Adipose tissue (tissue), 3 donors: ENCODE results near the gene NET1. TPM values are rescaled to one million over a fixed set of nuclear protein-coding genes. Genes with fewer than 3 reads are reported as not detected.
"Not testable (repeated sequence)": the region's sequence is repeated elsewhere in the genome, so short reads cannot be mapped to it uniquely, and the experiment has no call there.

Experiments used
- H3K27ac ChIP-seq: one replicate; pipeline ENCODE4 v1.5.1; 2013; ENCODE audit warnings: low read depth, low read length
- WGBS, 3 donors: extraction: QIAGEN DNeasy Blood & Tissue Kit; methylation state at CpG; one replicate each; pipeline ENCODE4 v1.1.7; 2013; 5-methylcytosine and 5-hydroxymethylcytosine counted together
- polyA plus RNA-seq, 3 donors: library from polyadenylated mRNA; stranded (reverse); fragments of 200-250 nt; gene quantifications; one replicate each; pipeline ENCODE4 v1.2.3, GENCODE V29; 2013
- donor health status: healthy with polysubstance abuse.
- donor health status: Bipolar disorder and iron deficiency.
- donor health status: healthy.

The NET1 gene
- polyA plus RNA-seq, 3 donors: 32.4 to 96.2 (median 38.6) TPM

- 78 to 85% (median 79%) methylated on average over 3 of the region's 3 CpGs for WGBS, 3 donors
- no peak overlapping the region for H3K27ac ChIP-seq
These were observed 45.4 kb downstream of the NET1 start for GRCh38 chr10:5457741-5458140.

DNA sequence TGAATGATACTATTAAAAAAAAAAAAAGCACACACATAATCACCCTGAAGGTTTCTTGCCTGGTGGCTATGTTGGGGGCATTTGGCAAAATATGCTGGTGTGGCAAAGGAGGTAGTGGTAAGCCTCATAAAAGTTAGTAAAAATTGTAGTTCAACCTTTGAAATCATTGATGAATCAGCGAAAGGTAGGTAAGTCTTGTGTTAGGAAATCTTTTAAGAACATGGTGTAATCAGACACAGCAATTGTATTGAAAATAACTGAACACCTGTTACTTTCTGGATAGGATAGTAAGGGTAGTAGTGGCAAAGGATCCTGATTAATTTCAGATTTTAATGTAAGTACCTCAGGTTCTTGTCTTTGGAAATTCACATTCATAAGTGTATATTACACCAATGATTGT is 46.1 kb downstream of the NET1 start:
- WGBS, 3 donors: 89 to 100% (median 97%) methylated on average over 1 of the region's 1 CpG

DNA sequence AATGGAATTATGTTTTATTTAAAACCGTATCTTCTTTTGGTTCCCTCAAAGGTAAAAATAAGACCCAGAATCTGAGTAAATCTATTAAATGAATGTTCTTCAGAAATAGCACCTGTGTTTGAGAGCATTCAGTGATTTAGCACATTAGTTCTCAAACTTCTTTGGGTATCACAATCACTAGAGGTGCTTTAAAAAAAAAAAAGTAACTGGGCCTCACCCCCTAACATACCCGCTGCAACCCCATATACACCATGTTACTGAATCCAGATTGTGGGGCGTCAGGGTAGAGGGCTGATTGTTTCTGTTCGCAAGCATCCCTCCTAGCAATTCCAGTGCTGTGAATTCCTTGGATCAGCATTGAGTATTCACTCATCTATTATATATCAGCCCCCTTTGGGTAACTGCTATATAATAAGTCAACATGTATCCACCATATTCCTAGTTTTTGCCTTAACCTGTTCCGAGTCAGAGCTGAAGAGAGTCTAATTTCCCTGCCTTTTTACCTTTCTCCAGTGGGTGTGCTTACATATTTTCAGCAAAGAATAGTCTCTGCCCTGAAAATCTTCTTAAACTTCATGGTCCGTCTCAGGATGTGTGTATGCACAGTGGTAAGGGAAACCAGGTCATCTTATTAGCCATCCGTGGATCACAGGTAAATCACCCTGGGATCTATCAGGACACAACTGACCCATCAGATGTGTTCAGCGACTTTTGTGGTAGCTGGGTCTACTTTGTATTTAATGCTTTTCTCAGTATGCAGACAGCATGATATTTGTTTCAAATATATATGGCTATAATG is 46.8 kb downstream of the NET1 start:
- WGBS, 3 donors: 88 to 96% (median 96%) methylated on average over 8 of the region's 8 CpGs
- no peak overlapping the region for H3K27ac ChIP-seq

More for the DNA sequence above, 46.1 kb downstream of the NET1 start:
- no peak overlapping the region for H3K27ac ChIP-seq

DNA sequence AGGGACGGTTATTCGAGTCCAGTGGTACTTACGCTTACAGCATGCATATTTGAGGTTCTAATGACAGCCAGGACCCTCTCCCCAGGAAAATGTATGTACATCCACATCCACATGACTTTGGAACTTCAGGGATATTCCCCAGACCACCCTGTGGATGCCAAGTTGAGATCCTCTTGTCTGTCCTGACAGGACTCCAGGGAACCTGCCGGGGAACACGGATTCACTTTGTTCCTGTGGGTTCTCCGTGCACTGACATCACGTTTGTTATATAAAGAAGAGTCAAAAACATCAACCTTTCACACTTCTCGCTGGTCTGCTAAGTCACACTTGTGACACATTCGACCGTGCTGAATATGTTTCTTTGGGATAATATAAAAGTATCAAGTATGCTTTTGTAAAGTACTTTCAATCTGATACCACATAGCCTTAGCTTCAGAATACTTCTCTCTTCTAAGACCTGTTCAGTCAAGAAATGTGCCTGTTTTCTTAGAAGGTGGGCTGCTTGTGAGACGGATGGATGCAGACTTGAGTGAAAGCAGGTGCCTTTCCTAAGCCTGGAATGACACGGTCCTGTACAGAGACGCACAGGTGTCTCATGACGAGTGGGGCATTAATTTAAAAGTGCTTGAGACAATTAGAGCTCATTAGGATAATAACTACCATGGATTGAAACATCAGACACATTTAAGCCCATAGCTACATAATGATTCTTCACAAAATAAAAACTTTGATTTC is 48.3 kb downstream of the NET1 start:
- no peak overlapping the region for H3K27ac ChIP-seq
- WGBS, 3 donors: 85 to 92% (median 88%) methylated on average over 14 of the region's 14 CpGs

- 76 to 81% (median 80%) methylated on average over 4 of the region's 4 CpGs for WGBS, 3 donors
- no peak overlapping the region for H3K27ac ChIP-seq
These were observed 48.8 kb downstream of the NET1 start for GRCh38 chr10:5461203-5461588.

GRCh38 chr10:5461914-5462840 is 49.8 kb downstream of the NET1 start:
- no peak overlapping the region for H3K27ac ChIP-seq
- 46 to 65% (median 49%) methylated on average over 17 of the region's 17 CpGs for WGBS, 3 donors

DNA sequence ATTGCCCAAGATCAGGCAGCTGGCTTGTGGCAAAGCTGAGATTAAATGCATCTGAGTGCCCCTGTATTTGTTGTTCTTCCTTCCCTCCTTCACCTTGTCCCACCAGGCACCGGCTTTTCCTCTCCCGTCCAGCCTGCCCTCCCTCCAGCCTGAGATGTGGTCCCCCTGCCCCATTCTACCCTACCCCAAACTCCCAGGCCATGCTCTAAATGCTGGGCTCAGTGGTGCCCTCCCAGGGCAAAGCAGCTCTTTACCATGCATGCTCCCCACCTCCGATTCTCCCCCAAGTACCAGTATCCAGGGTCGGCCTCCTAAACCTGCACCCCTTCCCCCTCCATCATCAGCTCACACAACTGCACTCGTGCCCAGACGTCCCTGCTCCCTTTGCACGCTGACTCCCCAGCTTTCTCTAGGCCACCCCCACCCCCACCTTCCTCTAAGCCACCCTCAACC is 50.5 kb downstream of the NET1 start:
- no peak overlapping the region for H3K27ac ChIP-seq
- WGBS, 3 donors: 87 to 95% (median 90%) methylated on average over 6 to 7 of the region's 7 CpGs

- WGBS, 3 donors: 63 to 74% (median 68%) methylated on average over 5 of the region's 5 CpGs
- H3K27ac ChIP-seq: no peak overlapping the region
These were observed 52.2 kb downstream of the NET1 start for GRCh38 chr10:5464546-5464945.

DNA sequence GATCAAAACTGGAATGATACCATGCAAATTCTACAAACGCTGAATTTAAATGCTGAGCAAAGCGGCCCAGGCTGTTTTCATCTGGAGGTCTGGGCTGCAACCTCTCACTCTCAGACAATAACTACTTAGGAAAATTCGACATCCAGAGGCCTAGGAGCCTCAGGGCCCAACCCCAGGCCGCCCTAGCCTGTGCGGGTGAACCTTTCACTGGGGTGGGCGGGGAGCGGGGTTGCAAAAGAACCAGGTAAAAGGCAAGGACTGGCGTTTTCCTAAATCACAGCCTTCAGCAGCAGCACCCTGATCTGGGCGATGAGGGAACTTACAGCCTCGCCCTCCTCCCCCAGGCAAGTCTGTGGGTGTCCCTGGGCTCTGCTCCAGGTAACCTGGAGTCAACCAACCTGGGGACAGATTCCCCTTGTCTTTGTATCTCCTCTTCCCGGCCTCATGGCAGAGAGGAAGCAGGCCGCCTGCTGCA is 53.7 kb downstream of the NET1 start:
- no peak overlapping the region for H3K27ac ChIP-seq
- WGBS, 3 donors: 69 to 72% (median 70%) methylated on average over 12 of the region's 12 CpGs

DNA sequence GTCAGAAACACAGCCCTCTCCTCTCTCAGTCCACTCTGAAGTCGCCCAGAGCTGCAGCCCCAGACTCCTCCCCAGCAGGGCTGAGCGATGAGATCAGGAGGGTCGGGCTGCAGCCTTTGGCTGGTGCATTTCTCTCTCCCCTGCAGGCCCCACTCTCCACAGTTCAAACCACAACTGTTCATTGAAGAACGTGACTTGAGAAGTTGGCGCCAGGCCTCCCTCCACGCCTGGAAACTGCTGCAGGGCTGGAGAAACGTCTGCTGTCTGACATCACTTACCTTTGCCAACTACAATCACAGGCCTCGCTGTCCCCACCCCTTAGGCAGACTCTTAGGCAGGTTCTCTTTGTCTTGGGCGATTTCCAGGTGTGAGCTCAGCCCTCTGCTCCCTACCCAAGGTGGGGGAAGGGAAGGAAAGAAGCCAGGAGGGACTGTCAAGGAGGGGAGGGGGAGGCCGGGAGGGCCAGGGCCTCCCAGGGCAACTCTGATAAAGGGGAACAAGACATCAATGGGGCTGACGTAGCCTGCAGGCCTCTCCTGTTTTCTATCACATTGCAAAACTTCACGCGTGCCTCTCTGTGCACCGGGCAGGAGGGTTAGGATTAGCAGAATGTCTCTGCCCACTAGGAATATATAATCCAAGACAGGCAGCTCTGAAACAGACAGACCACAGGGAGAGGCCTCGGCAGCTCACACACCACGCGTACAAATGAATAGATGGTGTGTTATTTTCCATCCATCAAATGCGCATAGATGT is 54.3 kb downstream of the NET1 start:
- 40 to 60% (median 55%) methylated on average over 18 of the region's 18 CpGs for WGBS, 3 donors
- no peak overlapping the region for H3K27ac ChIP-seq

GRCh38 chr10:5467207-5467535 is 54.8 kb downstream of the NET1 start:
- WGBS, 3 donors: 78 to 82% (median 80%) methylated on average over 8 of the region's 8 CpGs
- H3K27ac ChIP-seq: no peak overlapping the region

DNA sequence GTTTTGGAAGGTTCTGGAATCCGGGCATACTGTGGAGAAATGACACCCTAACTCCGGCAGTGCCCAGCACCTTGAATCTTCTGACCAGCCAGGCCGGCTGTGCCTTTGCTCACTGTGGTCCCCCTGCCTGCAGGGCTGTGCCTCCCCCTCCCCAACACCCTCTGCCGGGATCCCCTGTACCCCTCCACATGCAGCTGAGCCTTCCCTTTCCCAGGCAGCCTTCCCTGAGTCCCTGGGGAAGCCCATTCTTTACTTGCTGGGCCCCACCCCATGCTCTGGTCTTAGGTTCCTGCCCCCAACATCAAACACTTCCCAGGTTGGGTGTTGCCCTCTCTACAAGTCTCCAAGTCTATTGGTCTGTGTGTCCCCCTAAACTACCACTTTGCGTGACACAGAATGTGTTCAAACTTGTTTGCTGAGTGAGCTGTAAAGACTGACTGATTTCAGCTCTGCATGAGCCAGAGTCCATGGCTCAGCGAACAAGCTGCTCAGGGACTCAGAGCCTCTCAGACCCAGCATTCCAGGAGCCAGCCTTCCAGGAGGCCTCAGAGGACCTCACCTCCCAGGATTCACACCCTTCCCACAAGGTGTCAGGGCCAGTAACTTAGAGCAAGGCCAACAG is 55.4 kb downstream of the NET1 start:
- no peak overlapping the region for H3K27ac ChIP-seq
- WGBS, 3 donors: 88 to 96% (median 96%) methylated on average over 6 of the region's 6 CpGs

GRCh38 chr10:5468262-5469106 is 56.1 kb downstream of the NET1 start:
- no peak overlapping the region for H3K27ac ChIP-seq
- WGBS, 3 donors: 80 to 92% (median 83%) methylated on average over 8 of the region's 8 CpGs

- H3K27ac ChIP-seq: no peak overlapping the region
- 83 to 90% (median 87%) methylated on average over 15 of the region's 15 CpGs for WGBS, 3 donors
These were observed 57.1 kb downstream of the NET1 start for GRCh38 chr10:5469353-5470061.

GRCh38 chr10:5470062-5470751 is 57.9 kb downstream of the NET1 start:
- 94 to 97% (median 97%) methylated on average over 15 of the region's 15 CpGs for WGBS, 3 donors
- no peak overlapping the region for H3K27ac ChIP-seq

DNA sequence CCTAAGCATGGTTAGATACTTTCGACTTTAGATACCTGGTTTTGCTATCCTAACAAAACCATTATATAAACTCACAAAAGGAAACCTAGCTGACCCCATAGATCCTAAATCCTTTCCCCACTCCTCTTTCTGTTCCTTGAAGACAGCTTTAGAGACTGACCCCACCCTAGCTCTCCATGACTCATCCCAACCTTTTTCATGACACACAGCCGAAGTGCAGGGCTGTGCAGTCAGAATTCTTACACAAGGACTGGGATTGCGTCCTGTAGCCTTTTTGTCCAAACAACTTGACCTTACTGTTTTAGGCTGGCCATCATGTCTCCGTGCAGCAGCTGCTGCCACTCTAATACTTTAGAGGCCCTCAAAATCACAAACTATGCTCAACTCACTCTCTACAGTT is 62.3 kb downstream of the NET1 start:
- whole genome bisulfite sequencing, 3 donors: 65 to 87% (median 81%) methylated on average over 4 of the region's 4 CpGs
- H3K27ac ChIP-seq: not testable (repeated sequence)
